ENCODE results near the gene HDAC10.

Gene HDAC10

GRCh38 chr22:50243685-50244419, 7.2 kb downstream of the HDAC10 start:
- peak overlapping the region; percentile 92 for H4K8ac ChIP-seq (ENCODE audit: low read depth, low read length)

DNA sequence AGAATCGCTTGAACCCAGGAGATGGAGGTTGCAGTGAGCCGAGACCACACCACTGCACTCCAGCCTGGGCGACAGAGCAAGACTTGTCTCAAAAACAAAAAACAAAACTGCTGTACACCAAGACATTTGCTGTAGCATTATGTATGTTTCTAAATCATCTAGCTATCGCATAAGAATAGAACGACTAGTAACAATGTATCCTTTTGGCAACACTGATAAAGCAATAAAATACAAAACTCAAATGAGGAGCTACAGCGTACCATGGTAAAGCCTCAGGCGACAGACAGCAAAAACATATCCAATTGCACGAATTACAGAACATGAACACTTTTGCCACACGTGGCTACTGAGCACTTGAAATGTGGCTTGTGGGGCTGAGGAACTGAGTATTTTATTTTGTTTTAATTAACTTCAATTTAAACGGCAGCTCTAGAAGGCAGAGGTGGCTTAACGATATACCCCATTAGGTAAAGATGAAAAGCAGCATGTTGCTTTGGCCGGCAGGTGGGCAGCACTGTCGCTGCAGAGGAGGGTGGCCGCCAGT, 8.6 kb downstream of the HDAC10 start:
- Histone ChIP-seq H4K91ac (ENCODE audit: low read depth, low read length) (no peak overlapping the region), H3K18ac (ENCODE audit: low read length) (no peak overlapping the region), H3K79me2 (ENCODE audit: control insufficient read depth, insufficient read depth, low read length, poor library complexity) (peaks cover 11% of the 10 kb centered on the region), H3K36me3 (ENCODE audit: control insufficient read depth in 1 of 2, insufficient read depth in 2 of 2, low read length in 2 of 2) (peaks cover 26 to 30% of the 10 kb centered on the region in 2 experiments), H2BK120ac (ENCODE audit: insufficient read depth, low read length, poor library complexity) (no peak overlapping the region), H2BK12ac (ENCODE audit: low read length) (no peak overlapping the region), H4K12ac (ENCODE audit: low read depth, low read length) (no peak overlapping the region), H3K4me3 (ENCODE audit: low read depth, low read length) (no peak overlapping the region), H3K4me1 (ENCODE audit: control insufficient read depth in 1 of 2, insufficient read depth in 2 of 2, low read length in 2 of 2) (peaks cover 10 to 18% of the 10 kb centered on the region in 2 experiments), H3K9ac (ENCODE audit: low read length) (no peak overlapping the region), H3K23ac (ENCODE audit: low read length) (no peak overlapping the region), H3K4ac (ENCODE audit: low read depth, low read length) (no peak overlapping the region), H3K4me2 (ENCODE audit: low read length) (no peak overlapping the region), H4K8ac (ENCODE audit: low read depth, low read length) (no peak overlapping the region), H3K27me3 (ENCODE audit: insufficient read depth, low read length) (no peaks in the 10 kb centered on the region), H3K79me1 (ENCODE audit: low read length) (peaks cover 7% of the 10 kb centered on the region), H2AFZ (ENCODE audit: insufficient read depth, low read length, poor library complexity) (no peak overlapping the region), H3K9me3 (ENCODE audit: insufficient read depth, low read depth, low read length) (peaks cover 2% of the 10 kb centered on the region), H2BK5ac (ENCODE audit: low read depth, low read length, poor library complexity) (no peak overlapping the region), H3K14ac (ENCODE audit: low read length) (no peak overlapping the region), H3K27ac (ENCODE audit: low read depth, low read length) (no peak overlapping the region), H2AK5ac (ENCODE audit: low read length) (no peak overlapping the region)
- no CpG with 5 or more reads among the region's 14 CpGs for WGBS (ENCODE audit: extremely low coverage, insufficient coverage, insufficient read length)
- no peak for DNase-seq

More at GRCh38 chr22:50243685-50244419, 7.2 kb downstream of the HDAC10 start:
- no peak for DNase-seq
- Histone ChIP-seq H2BK12ac (ENCODE audit: low read length) (no peak overlapping the region), H3K4me2 (ENCODE audit: low read length) (peak overlapping the region; percentile 84), H2BK5ac (ENCODE audit: low read depth, low read length, poor library complexity) (no peak overlapping the region), H4K91ac (ENCODE audit: low read depth, low read length) (no peak overlapping the region), H3K18ac (ENCODE audit: low read length) (no peak overlapping the region), H3K36me3 (ENCODE audit: control insufficient read depth in 1 of 2, insufficient read depth in 2 of 2, low read length in 2 of 2) (peaks cover 35% of the 10 kb centered on the region in 2 experiments), H2AK5ac (ENCODE audit: low read length) (no peak overlapping the region), H3K23ac (ENCODE audit: low read length) (no peak overlapping the region), H3K9me3 (ENCODE audit: insufficient read depth, low read depth, low read length) (peaks cover 2% of the 10 kb centered on the region), H2AFZ (ENCODE audit: insufficient read depth, low read length, poor library complexity) (no peak overlapping the region), H3K4me3 (ENCODE audit: low read depth, low read length) (peak overlapping the region; percentile 92), H2BK120ac (ENCODE audit: insufficient read depth, low read length, poor library complexity) (no peak overlapping the region), H3K14ac (ENCODE audit: low read length) (peak overlapping the region; percentile 2), H3K79me2 (ENCODE audit: control insufficient read depth, insufficient read depth, low read length, poor library complexity) (peaks cover 11% of the 10 kb centered on the region), H3K4ac (ENCODE audit: low read depth, low read length) (peak overlapping the region; percentile 53), H3K4me1 (ENCODE audit: control insufficient read depth in 1 of 2, insufficient read depth in 2 of 2, low read length in 2 of 2) (peaks cover 10 to 18% of the 10 kb centered on the region in 2 experiments), H4K12ac (ENCODE audit: low read depth, low read length) (peak overlapping the region; percentile 9), H3K27me3 (ENCODE audit: insufficient read depth, low read length) (no peaks in the 10 kb centered on the region), H3K9ac (ENCODE audit: low read length) (peak overlapping the region; percentile 60), H3K79me1 (ENCODE audit: low read length) (peaks cover 7% of the 10 kb centered on the region), H3K27ac (ENCODE audit: low read depth, low read length) (no peak overlapping the region)
- WGBS (ENCODE audit: extremely low coverage, insufficient coverage, insufficient read length): no CpG with 5 or more reads among the region's 27 CpGs

- H3K9ac ChIP-seq (ENCODE audit: low read length): no peak overlapping the region
- H3K27ac ChIP-seq (ENCODE audit: low read depth, low read length): no peak overlapping the region
- no peak overlapping the region for H2BK120ac ChIP-seq (ENCODE audit: insufficient read depth, low read length, poor library complexity)
- peaks cover 19% of the 10 kb centered on the region for H3K9me3 ChIP-seq (ENCODE audit: insufficient read depth, low read depth, low read length)
- no peaks in the 10 kb centered on the region for H3K27me3 ChIP-seq (ENCODE audit: insufficient read depth, low read length)
- H3K4ac ChIP-seq (ENCODE audit: low read depth, low read length): no peak overlapping the region
- no peak overlapping the region for H2BK12ac ChIP-seq (ENCODE audit: low read length)
- H3K79me2 ChIP-seq (ENCODE audit: control insufficient read depth, insufficient read depth, low read length, poor library complexity): peaks cover 2% of the 10 kb centered on the region
- no peak overlapping the region for H3K4me2 ChIP-seq (ENCODE audit: low read length)
- H3K79me1 ChIP-seq (ENCODE audit: low read length): no peaks in the 10 kb centered on the region
- H3K36me3 ChIP-seq (ENCODE audit: control insufficient read depth in 1 of 2, insufficient read depth in 2 of 2, low read length in 2 of 2): peaks cover 16 to 18% of the 10 kb centered on the region in 2 experiments
- H3K4me3 ChIP-seq (ENCODE audit: low read depth, low read length): no peak overlapping the region
- no peak overlapping the region for H2AFZ ChIP-seq (ENCODE audit: insufficient read depth, low read length, poor library complexity)
- H3K4me1 ChIP-seq (ENCODE audit: control insufficient read depth in 1 of 2, insufficient read depth in 2 of 2, low read length in 2 of 2): peaks cover 3 to 7% of the 10 kb centered on the region in 2 experiments
- no peak overlapping the region for H4K8ac ChIP-seq (ENCODE audit: low read depth, low read length)
- H3K14ac ChIP-seq (ENCODE audit: low read length): no peak overlapping the region
- no CpG with 5 or more reads among the region's 9 CpGs for WGBS (ENCODE audit: extremely low coverage, insufficient coverage, insufficient read length)
- H3K18ac ChIP-seq (ENCODE audit: low read length): no peak overlapping the region
- H4K12ac ChIP-seq (ENCODE audit: low read depth, low read length): no peak overlapping the region
- no peak overlapping the region for H4K91ac ChIP-seq (ENCODE audit: low read depth, low read length)
- no peak overlapping the region for H3K23ac ChIP-seq (ENCODE audit: low read length)
- no peak overlapping the region for H2AK5ac ChIP-seq (ENCODE audit: low read length)
- no peak overlapping the region for H2BK5ac ChIP-seq (ENCODE audit: low read depth, low read length, poor library complexity)
- DNase-seq: no peak
Observed at GRCh38 chr22:50238755-50239154, 12.3 kb downstream of the HDAC10 start.

DNA sequence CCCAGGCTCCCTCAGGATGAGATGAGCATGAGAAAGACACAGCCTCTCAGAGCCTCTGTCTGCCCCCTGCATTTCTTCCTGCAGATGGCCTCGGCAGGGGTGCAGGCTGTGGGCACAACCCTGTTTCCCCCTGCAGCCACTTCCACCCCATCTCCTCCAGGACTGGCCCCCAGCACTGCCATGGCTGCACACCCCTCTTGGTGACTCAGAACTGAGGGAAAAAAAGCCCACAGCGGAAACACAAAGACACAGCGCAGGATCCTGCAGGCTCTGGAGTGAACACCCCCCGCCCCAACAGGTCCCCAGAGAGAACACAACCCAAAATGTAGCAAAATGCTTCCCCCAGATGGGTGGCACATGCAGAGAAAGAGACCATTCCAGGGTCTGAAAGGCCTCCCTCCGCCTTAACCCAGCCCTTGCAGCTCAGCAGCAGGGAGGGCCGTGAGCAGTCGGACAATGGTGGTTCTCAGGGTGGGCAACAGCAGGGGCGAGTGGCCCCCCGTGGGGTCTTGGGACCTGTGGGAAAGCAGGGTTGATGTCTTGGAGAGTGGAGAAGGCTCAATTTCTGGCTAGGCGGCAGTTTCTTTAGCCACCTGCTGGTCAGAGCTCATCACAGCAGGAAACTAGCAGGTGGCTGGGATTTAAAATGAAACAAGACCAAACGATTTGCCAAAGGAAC, 14.2 kb downstream of the HDAC10 start:
- Histone ChIP-seq H3K27me3 (ENCODE audit: insufficient read depth, low read length) (no peaks in the 10 kb centered on the region), H4K91ac (ENCODE audit: low read depth, low read length) (no peak overlapping the region), H3K9ac (ENCODE audit: low read length) (no peak overlapping the region), H4K12ac (ENCODE audit: low read depth, low read length) (no peak overlapping the region), H3K23ac (ENCODE audit: low read length) (no peak overlapping the region), H3K36me3 (ENCODE audit: control insufficient read depth in 1 of 2, insufficient read depth in 2 of 2, low read length in 2 of 2) (peaks cover 22 to 25% of the 10 kb centered on the region in 2 experiments), H3K14ac (ENCODE audit: low read length) (no peak overlapping the region), H3K79me1 (ENCODE audit: low read length) (no peaks in the 10 kb centered on the region), H3K18ac (ENCODE audit: low read length) (no peak overlapping the region), H3K4ac (ENCODE audit: low read depth, low read length) (no peak overlapping the region), H2AFZ (ENCODE audit: insufficient read depth, low read length, poor library complexity) (no peak overlapping the region), H3K4me1 (ENCODE audit: control insufficient read depth in 1 of 2, insufficient read depth in 2 of 2, low read length in 2 of 2) (no peaks in the 10 kb centered on the region), H3K9me3 (ENCODE audit: insufficient read depth, low read depth, low read length) (peaks cover 19% of the 10 kb centered on the region), H2AK5ac (ENCODE audit: low read length) (no peak overlapping the region), H4K8ac (ENCODE audit: low read depth, low read length) (no peak overlapping the region), H3K79me2 (ENCODE audit: control insufficient read depth, insufficient read depth, low read length, poor library complexity) (no peaks in the 10 kb centered on the region), H3K27ac (ENCODE audit: low read depth, low read length) (no peak overlapping the region), H2BK12ac (ENCODE audit: low read length) (no peak overlapping the region), H2BK5ac (ENCODE audit: low read depth, low read length, poor library complexity) (no peak overlapping the region), H3K4me3 (ENCODE audit: low read depth, low read length) (no peak overlapping the region), H2BK120ac (ENCODE audit: insufficient read depth, low read length, poor library complexity) (no peak overlapping the region), H3K4me2 (ENCODE audit: low read length) (no peak overlapping the region)
- DNase-seq: peak in 1 of 2 donors; percentile 31
- WGBS (ENCODE audit: extremely low coverage, insufficient coverage, insufficient read length): no CpG with 5 or more reads among the region's 11 CpGs
